ENCODE data around the gene ZNF274. TPM values are rescaled to one million over a fixed set of nuclear protein-coding genes. Genes with fewer than 3 reads are reported as not detected.

The ZNF274 gene
- total RNA-seq, 1 experiment from 2014 or later, result 28.7 TPM

DNA sequence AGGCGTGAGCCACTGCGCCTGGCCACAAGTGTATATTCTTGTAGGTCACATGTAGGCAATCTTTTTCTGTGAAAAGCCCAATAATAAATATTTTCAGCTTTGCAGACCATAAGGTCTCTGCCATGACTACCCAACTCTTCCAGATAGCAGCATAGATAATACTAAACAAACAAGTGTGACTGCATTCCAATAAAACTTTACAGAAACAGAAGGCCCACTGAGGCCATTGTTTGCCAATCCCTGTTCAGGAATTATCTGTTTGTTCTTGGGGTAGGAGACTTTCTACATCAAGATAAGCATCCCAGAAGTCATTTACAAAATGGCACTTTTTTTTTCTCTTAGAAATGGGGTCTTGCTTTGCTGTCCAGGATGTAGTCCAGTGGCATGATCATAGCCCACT, 29.5 kb upstream of the ZNF274 start:
- H3K4me1 Mint-ChIP-seq, result peaks cover 7 to 17% of the 10 kb centered on the region in 2 experiments
- no peak overlapping the region for H3K18ac ChIP-seq (ENCODE audit: insufficient read length, low read depth, low read length)
- H4K20me1 ChIP-seq (ENCODE audit: control insufficient read depth, insufficient read depth, insufficient read length), result no peaks in the 10 kb centered on the region
- H3K56ac ChIP-seq (ENCODE audit: insufficient read length, low read depth, low read length), result no peak overlapping the region
- H3K79me2 ChIP-seq (ENCODE audit: insufficient read depth, low read length), result no peaks in the 10 kb centered on the region
- H4K5ac ChIP-seq (ENCODE audit: insufficient read length, low read depth, low read length), result no peak overlapping the region
- no peaks in the 10 kb centered on the region for H3K27me3 ChIP-seq (ENCODE audit: insufficient read depth, low read length)
- H3K9me3 Mint-ChIP-seq, result peaks cover 27 to 38% of the 10 kb centered on the region in 2 experiments
- WGBS (ENCODE audit: extremely low coverage, insufficient read length, low lambda C conversion rate), result no CpG with 5 or more reads among the region's 2 CpGs
- H3K4me2 ChIP-seq (ENCODE audit: insufficient read depth, insufficient read length, low read length), result no peak overlapping the region
- H2BK5ac ChIP-seq (ENCODE audit: insufficient read length, low read length), result no peak overlapping the region
- no peak overlapping the region for H2BK12ac ChIP-seq (ENCODE audit: insufficient read length, low read depth, low read length)
- H2BK15ac ChIP-seq (ENCODE audit: low read depth, low read length), result no peak overlapping the region
- no peak for TF ChIP-seq CTCF (conservative IDR thresholded peaks at IDR 0.05)
- H3K4me1 ChIP-seq (ENCODE audit: insufficient read depth, low read length), result no peaks in the 10 kb centered on the region
- H3K23me2 ChIP-seq (ENCODE audit: insufficient read length, low read depth, low read length, poor library complexity, severe bottlenecking), result peaks cover 2% of the 10 kb centered on the region
- peaks cover 12% of the 10 kb centered on the region for H3K27me3 Mint-ChIP-seq (ENCODE audit: low read depth)
- H3K79me1 ChIP-seq (ENCODE audit: insufficient read depth, low read depth, low read length, poor library complexity, severe bottlenecking), result no peaks in the 10 kb centered on the region
- H3K23ac ChIP-seq (ENCODE audit: insufficient read length, low read depth, low read length), result no peak overlapping the region
- H3K9me3 ChIP-seq (ENCODE audit: control insufficient read depth, low read depth, low read length), result no peaks in the 10 kb centered on the region
- H2BK20ac ChIP-seq (ENCODE audit: low read depth, low read length, poor library complexity, severe bottlenecking), result no peak overlapping the region
- no peak overlapping the region for H3K9ac ChIP-seq (ENCODE audit: extremely low read depth, insufficient read length, low read length)
- H3T11ph ChIP-seq (ENCODE audit: low read length), result no peak overlapping the region
- H4K8ac ChIP-seq (replicated peaks; ENCODE audit: insufficient read length, low read depth, low read length), result no peak overlapping the region
- no peak overlapping the region for H2AK5ac ChIP-seq (ENCODE audit: insufficient read length, low read length)
- H4K91ac ChIP-seq (ENCODE audit: insufficient read length, low read depth, low read length), result no peak overlapping the region
- no peak overlapping the region for H3K27ac Mint-ChIP-seq
- no peak overlapping the region for H3K14ac ChIP-seq (ENCODE audit: insufficient read depth, low read length)
- peak overlapping the region in 1 of 2 experiments; percentile 84; a peak in 1 of 5 replicates for H3K4me3 Mint-ChIP-seq
- H3K27ac ChIP-seq (ENCODE audit: insufficient read length, low read depth, low read length), result no peak overlapping the region
- H3K4ac ChIP-seq (ENCODE audit: low read depth, low read length), result no peak overlapping the region
- no peak overlapping the region for H2BK120ac ChIP-seq (ENCODE audit: low read depth, low read length, poor library complexity, severe bottlenecking)
- no peak for DNase-seq
- no peak overlapping the region for H2AFZ ChIP-seq (ENCODE audit: low read length)
- H3K36me3 Mint-ChIP-seq (ENCODE audit: insufficient read depth in 1 of 3, low read depth in 3 of 3), result peaks cover 5 to 18% (median 17%) of the 10 kb centered on the region in 3 experiments
